Lung (tissue), 12 donors: ENCODE data around the gene SLC37A3. TPM values are rescaled to one million over a fixed set of nuclear protein-coding genes. Genes with fewer than 3 reads are reported as not detected.

Source experiments
- ATAC-seq: fragments of 200-7000 bp; cut with Tn5 transposase; one replicate; pipeline ENCODE4 v1.9.1; 2020; ENCODE audit warnings: moderate number of reproducible peaks; ENCODE audit not compliant: insufficient read depth, low FRiP score
- DNase-seq, 3 donors: peaks; one replicate each; pipeline ENCODE4 v3.0.0-alpha.2; 2013 to 2017
- H3K27ac ChIP-seq, 2 donors: one replicate each; pipeline ENCODE4 v1.5.1; 2013; ENCODE audit warnings: mild to moderate bottlenecking in 2 of 2, moderate library complexity in 2 of 2, control low read depth in 1 of 2, inconsistent platforms in 1 of 2, low read depth in 1 of 2, low read length in 1 of 2
- H3K27me3 ChIP-seq, 3 donors: one replicate each; pipeline ENCODE4 v1.5.1; 2013; ENCODE audit warnings: low read length in 2 of 3; ENCODE audit not compliant: control insufficient read depth in 3 of 3, insufficient read depth in 3 of 3
- H3K36me3 ChIP-seq, 4 donors: one replicate each; pipeline ENCODE4 v1.5.1; 2013; ENCODE audit warnings: low read length in 4 of 4, mild to moderate bottlenecking in 1 of 4, moderate library complexity in 1 of 4; ENCODE audit not compliant: control insufficient read depth in 4 of 4, insufficient read depth in 4 of 4
- H3K4me1 ChIP-seq, 5 donors: one replicate each; pipeline ENCODE4 v1.5.1; 2013; ENCODE audit warnings: low read length in 5 of 5, mild to moderate bottlenecking in 2 of 5, moderate library complexity in 1 of 5; ENCODE audit not compliant: control insufficient read depth in 5 of 5, insufficient read depth in 5 of 5
- H3K4me3 ChIP-seq: one replicate; pipeline ENCODE4 v1.5.1; 2013; ENCODE audit warnings: mild to moderate bottlenecking, control low read depth, moderate library complexity
- H3K9ac ChIP-seq, 2 donors: one replicate each; pipeline ENCODE4 v1.5.1; 2013; ENCODE audit warnings: low read length in 2 of 2, control low read depth in 1 of 2; ENCODE audit not compliant: insufficient read depth in 1 of 2
- H3K9me3 ChIP-seq, 4 donors: one replicate each; pipeline ENCODE4 v1.5.1; 2013; ENCODE audit warnings: low read length in 3 of 4, mild to moderate bottlenecking in 1 of 4, moderate library complexity in 1 of 4; ENCODE audit not compliant: control insufficient read depth in 4 of 4, insufficient read depth in 3 of 4
- CTCF ChIP-seq: IDR thresholded peaks from 2 replicates; pipeline ENCODE4 v1.5.1; 2012; ENCODE audit warnings: mild to moderate bottlenecking; ENCODE audit errors: control extremely low read depth, extremely low read depth
- WGBS, 2 donors: extraction: QIAGEN DNeasy Blood & Tissue Kit; methylation state at CpG; one replicate each; pipeline ENCODE4 v1.1.7; 2013; 5-methylcytosine and 5-hydroxymethylcytosine counted together
- polyA plus RNA-seq, 2 donors: library from polyadenylated mRNA; stranded (reverse); fragments of 200-250 nt; gene quantifications; one replicate each; pipeline ENCODE4 v1.2.1, GENCODE V29; 2013
- total RNA-seq, 2 donors: library from RNA; depleted of rRNA in 1 of 2; stranded (reverse); fragments of >200 nt in 1 of 2; gene quantifications; one replicate each; pipeline ENCODE4 v1.2.1, GENCODE V29; 2014 to 2021
- donor health status: control.
- donor health status: control.
- donor health status: Bipolar disorder and iron deficiency.
- donor health status: healthy.
- donor health status: DM: yes; HTN: yes; CAD: no.

SLC37A3 gene
- total and polyA plus RNA-seq, 4 donors, result 19.2 to 53.4 (median 26.8) TPM

- no peak overlapping the region for H3K27ac ChIP-seq
- no peak for TF ChIP-seq CTCF
- no peak overlapping the region for H3K9ac ChIP-seq
- no peaks in the 10 kb centered on the region for H3K9me3 ChIP-seq
- H3K27me3 ChIP-seq, result no peaks in the 10 kb centered on the region
- H3K36me3 ChIP-seq, result peaks cover 0 to 8% (median 7%) of the 10 kb centered on the region in 4 donors
- WGBS, 2 donors, result 50 to 72% methylated on average over 1 of the region's 1 CpG
- DNase-seq (no peak), ATAC-seq (no peak)
- no peak overlapping the region for H3K4me3 ChIP-seq
- peaks cover 0 to 2% (median 0%) of the 10 kb centered on the region in 5 donors for H3K4me1 ChIP-seq
Observed at GRCh38 chr7:140384894-140385545, 13.3 kb downstream of the SLC37A3 start.

- Histone ChIP-seq H3K9me3 (no peaks in the 10 kb centered on the region), H3K36me3 (peaks cover 0 to 8% (median 8%) of the 10 kb centered on the region in 4 donors), H3K4me3 (no peak overlapping the region), H3K27ac (no peak overlapping the region), H3K4me1 (peaks cover 0 to 2% (median 0%) of the 10 kb centered on the region in 5 donors), H3K9ac (no peak overlapping the region), H3K27me3 (no peaks in the 10 kb centered on the region)
- 97 to 99% methylated on average over 6 of the region's 6 CpGs for WGBS, 2 donors
- TF ChIP-seq CTCF, result no peak
- no peak for DNase-seq
- no peak for ATAC-seq
Observed at GRCh38 chr7:140383954-140384713, 14.2 kb downstream of the SLC37A3 start.

- Histone ChIP-seq H3K27me3 (no peaks in the 10 kb centered on the region), H3K36me3 (peaks cover 0 to 10% (median 3%) of the 10 kb centered on the region in 4 donors), H3K9me3 (no peaks in the 10 kb centered on the region), H3K27ac (no peak overlapping the region), H3K4me3 (no peak overlapping the region), H3K9ac (no peak overlapping the region), H3K4me1 (no peaks in the 10 kb centered on the region)
- no peak for TF ChIP-seq CTCF
- ATAC-seq (no peak), DNase-seq (no peak)
- WGBS, 2 donors, result 81 to 82% methylated on average over 8 of the region's 8 CpGs
Observed at GRCh38 chr7:140375892-140376730, 22.2 kb downstream of the SLC37A3 start.
